Breast epithelium (tissue), 3 donors: ENCODE results near the gene CMTM5.

Experiments
- POLR2A ChIP-seq: fragments of 450-650 bp; IDR thresholded peaks from one replicate; pipeline ENCODE4 v1.6.1; 2016; ENCODE audit warnings: antibody characterized with exemption, mild to moderate bottlenecking, moderate library complexity
- POLR2AphosphoS5 ChIP-seq, 3 donors: sonication (generic); formaldehyde crosslinking; IDR thresholded peaks; one replicate each; pipeline ENCODE4 v1.6.1; 2017; ENCODE audit warnings: antibody characterized with exemption in 3 of 3
- TF ChIP-seq, protein P1 (sequence below), 3 donors: fragments of 450-650 bp; IDR thresholded peaks; one replicate each; pipeline ENCODE4 v1.5.1; 2016 to 2017; ENCODE audit warnings: antibody characterized with exemption in 3 of 3, mild to moderate bottlenecking in 3 of 3, moderate library complexity in 3 of 3

DNA sequence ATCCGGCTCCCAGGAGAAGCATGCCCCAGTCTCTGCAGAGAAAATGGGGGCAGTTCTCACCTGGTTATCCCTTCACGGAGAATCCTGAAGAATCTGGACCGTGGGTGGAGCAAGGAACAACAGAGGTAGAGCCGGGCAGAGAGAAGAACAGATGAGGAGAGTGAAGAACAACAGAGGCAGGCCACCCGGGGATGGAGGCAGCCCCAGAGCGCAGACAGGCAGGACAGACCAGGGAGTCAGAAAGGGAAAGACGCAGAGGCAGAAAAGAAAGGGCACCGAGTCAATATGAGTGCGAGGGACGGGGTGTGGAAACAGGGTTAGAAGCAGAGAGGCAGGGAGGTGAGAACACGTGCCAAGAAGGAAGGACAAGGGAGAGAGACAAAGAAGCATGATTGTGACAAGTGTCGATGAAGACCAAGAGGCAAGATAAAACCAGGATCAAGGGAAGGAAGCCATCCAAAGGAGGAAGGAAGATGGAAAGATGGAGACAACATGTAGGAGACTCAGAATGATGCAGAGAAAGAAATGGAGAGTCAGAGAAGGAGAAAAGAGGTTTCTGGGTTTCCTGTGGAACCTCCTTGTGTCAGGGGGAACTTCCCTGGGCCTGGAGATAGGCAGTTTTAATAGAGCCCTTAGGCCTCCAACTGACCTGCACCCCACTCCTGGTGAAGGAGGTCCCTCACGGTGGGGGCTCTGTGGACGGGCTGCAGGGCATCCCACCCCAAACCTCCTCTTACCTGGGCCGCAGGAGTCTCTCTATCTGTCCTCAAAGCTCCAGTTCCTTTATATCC, 30.9 kb downstream of the CMTM5 start, which contains the start of gene MYH6:
- TF ChIP-seq POLR2A: no peak
- TF ChIP-seq, protein P1, sequence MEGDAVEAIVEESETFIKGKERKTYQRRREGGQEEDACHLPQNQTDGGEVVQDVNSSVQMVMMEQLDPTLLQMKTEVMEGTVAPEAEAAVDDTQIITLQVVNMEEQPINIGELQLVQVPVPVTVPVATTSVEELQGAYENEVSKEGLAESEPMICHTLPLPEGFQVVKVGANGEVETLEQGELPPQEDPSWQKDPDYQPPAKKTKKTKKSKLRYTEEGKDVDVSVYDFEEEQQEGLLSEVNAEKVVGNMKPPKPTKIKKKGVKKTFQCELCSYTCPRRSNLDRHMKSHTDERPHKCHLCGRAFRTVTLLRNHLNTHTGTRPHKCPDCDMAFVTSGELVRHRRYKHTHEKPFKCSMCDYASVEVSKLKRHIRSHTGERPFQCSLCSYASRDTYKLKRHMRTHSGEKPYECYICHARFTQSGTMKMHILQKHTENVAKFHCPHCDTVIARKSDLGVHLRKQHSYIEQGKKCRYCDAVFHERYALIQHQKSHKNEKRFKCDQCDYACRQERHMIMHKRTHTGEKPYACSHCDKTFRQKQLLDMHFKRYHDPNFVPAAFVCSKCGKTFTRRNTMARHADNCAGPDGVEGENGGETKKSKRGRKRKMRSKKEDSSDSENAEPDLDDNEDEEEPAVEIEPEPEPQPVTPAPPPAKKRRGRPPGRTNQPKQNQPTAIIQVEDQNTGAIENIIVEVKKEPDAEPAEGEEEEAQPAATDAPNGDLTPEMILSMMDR (IDR thresholded peaks at IDR 0.05): no peak
- TF ChIP-seq POLR2AphosphoS5 (IDR thresholded peaks at IDR 0.05): no peak
